HG03139 (cell line): Measurements from ENCODE around the gene CREB3L4.
A peak's percentile ranks its signal among the peaks of the same experiment; 100 is the strongest.

Experiments used
- ATAC-seq: cut with Tn5 transposase; IDR thresholded peaks from one replicate; pipeline ENCODE4 v1.9.1; 2021; ENCODE audit not compliant: unreplicated experiment

Gene CREB3L4

DNA sequence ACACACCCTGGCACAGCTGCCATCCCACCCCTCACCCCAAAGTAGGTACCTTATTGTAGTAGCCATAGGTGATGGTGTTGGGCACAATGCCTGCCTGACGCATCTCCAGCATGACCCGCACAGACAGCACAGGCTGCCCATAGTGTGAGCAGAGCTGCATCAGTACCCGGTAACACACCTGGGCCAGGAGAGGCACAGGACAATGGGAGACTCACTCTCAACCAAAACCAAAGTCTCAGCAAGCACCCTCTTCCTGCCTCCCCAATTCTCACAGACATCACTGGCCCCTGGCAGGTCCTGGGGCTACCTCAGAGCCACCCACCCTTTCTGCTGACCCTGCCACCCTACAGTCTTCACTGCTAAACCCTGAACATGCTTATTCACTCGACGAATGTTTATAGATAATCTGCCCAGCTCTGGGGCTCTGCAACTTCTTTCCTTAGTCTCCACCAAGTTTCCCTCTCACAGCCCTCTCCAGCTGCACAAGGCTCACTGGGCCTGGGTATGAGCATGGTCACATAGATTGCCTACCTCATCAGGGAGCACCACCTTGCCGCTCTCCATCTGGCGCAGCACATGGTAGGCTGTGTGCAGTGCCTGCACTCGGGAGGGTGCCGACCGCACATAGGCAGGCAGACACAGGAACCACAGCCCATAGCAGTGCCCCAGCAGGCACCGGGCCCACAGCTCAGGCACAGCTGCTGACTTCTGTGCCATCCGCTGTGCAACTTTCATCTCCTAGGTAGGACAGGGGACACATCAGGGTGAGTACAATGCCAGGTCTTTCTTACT is 31.5 kb upstream of the CREB3L4 start:
- no peak for ATAC-seq

DNA sequence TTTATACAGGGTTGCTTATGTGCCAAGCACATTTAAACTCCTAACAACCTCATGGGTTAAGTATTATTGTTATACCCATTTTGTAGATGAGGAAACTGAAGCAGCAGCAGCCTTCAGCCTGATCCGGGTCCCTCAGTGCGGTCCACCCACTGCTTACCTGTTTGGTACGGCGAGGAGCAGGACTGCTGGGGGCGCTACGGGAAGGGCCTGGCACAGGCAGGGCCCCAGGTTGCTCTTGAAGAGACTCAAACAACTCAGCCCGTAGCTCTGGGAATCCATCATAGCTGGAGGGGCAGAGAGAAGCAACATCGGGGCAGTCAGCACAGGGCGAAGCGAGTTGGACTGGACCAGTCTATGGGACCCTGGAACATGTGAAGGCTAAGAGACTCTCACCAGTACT is 30.4 kb upstream of the CREB3L4 start:
- no peak for ATAC-seq

DNA sequence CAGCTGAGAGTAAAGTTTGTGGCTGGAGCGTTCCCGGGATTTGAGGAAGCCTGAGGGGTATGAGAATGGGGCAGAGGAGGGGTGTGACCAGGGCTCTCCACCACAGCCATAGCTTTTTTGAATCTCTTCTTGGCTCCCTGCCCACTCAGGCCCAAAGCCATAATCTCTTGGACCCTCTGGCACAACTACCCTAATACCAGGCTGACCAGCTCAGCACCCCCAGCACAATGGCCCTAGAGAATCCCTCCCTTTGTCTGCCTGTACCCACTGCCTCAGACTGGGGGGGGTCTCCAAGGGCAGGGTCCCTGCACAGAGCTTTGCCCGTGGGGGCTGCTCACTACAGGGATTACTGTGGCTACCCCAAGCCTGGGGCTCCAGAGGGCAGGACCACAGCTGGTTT is 28.7 kb upstream of the CREB3L4 start:
- no peak for ATAC-seq

DNA sequence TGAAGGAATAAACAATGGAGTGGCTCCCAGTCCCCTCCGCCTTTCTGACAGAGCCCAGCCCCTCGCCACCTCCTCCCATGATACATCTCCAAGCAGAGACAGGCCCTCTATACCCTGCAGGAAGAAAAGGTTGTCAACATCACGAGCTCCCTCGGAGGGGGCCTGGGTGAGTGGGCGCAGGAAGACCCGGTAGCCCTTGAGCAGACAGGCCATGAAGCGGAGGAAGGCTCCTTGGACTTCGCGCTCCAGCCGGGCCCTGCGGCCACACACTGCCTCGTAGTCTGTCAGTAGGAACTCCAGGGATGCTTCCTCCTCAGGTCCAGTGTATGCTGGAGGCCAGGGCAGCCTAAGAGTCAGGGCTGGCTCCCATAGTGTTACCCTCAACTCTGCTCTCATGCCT is 28.2 kb upstream of the CREB3L4 start:
- ATAC-seq: no peak

DNA sequence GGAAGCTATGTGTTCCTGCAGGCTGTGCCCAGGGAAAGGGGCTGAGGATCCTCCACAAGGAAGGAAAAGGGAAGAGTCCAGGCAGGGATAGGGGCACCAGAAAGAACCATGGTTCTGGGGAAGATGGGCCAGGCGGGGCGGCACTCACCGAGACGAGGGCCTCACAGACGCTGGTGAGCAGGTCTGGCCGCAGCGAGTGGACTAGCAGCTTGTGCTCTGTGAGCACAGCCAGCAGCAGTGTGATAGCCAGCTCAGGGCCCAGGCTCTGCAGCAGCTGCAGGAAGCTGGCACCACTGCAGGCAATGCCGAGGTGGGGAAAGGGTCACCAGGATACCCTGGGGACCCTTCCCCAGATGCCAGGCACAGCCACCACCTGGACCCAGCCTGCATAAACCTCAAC is 26.9 kb upstream of the CREB3L4 start:
- no peak for ATAC-seq

DNA sequence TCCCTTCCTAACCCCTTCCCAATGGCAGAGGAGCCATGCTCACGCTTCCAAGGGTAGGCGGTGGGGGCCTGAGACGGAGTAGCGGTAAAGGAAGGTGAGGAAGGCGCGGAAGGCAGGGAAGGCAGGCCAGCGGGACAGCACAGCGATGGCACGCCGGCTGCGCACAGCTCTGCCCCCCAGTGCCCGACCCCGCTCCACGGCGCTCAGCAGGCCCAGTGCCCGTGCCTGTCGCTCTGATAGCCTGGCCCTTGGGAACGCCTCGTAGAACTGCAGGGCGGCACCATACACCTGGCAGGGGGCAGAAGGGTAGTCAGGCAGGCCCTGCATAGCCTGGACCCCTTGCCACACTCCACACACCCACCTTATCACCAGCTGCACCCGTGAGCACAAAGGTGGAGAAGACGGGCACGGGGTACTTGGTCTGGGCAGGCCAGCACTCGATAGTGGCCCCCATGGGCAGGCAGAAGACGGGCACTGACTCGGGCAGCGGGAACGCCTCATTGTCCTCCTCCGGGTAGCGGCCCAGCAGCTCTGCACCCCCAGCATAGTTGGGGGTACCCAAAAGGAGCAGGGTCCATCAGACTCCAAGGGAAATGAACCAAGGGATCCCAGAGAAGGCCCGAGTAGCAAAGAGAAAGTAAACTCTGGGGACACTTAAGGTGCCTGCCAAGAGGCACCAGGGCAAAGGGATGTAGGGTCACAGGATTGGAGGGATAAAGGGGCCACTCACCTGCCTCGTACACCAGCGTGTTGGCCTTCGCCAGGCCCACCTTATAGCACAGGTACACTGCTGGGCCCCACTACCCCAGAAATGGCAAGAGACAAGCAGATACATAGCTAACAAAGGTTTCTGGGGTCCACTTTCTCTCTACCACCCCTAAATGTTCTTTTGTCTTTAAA is 25.6 kb upstream of the CREB3L4 start:
- no peak for ATAC-seq

DNA sequence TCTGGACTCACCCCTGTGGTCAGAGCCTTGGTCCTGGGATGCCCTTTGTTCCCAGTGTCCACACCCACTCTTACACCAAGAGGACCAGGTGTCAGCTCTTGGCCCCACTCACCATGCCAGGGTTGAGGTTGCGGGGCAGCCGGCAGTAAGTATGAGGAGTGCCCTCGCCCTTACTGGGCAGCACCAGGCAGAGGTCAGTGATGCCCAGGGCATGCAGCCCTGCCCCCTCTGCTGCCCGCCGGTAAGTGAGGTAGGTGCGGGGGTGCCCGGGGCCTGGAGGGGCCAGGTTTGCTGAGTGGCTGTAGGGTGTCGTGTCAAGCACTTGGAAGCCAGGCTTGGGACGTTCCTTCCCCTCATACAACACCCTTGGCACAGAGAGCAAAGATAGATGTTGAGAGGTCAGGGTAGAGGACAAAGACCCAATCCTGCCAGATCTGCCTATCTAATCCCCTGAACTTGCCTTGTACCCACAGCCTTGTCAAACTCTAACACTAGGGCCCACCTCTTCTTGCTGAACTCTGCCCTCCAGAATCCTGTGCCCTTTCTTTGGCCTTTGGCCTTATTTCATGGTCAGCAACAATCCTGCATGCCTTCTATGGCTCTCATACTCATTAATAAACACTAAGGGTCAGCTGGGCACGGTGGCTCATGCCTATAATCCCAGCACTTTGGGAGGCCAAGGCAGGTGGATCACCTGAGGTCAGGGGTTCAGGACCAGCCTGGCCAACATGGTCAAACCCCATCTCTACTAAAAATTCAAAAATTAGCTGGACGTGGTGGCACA is 24.7 kb upstream of the CREB3L4 start:
- no peak for ATAC-seq

DNA sequence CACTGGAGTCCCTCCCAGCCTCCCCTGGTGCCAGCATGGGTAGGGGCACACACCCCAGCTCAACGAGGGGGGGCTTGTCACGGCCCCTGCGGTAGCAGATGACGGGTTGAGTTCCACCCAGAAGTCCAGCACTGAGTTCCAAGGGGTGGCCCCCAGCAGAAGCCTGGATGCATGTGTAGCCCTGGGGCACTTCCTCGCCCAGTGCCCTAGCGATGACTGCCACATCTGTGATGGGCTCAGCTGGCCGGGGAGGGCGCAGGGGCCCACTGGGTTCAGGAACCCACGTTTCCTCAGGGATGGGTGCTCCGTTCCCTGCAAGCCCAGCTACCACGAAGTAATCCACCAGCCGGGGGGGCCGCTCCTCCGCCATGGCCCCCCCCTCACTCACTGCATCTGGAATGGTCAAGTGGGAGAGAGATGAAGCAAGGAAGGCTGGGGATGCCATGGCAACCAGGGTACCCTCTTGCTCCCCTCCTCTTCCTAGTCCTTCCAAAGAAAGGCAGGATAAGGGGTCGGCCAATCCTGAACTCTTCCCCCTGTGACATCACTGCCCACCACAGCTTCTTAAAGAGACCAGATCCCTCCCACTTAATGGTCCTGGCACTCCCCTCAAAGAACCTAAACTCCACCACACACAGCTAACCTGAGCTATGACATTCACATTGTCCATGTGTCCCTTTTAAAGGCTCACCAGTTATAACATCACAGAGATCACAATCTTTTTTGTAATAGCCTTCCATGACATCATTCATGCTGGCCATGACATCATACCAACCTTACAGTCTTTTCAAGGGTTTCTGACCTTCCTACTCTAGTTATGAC is 23.5 kb upstream of the CREB3L4 start:
- ATAC-seq: no peak

DNA sequence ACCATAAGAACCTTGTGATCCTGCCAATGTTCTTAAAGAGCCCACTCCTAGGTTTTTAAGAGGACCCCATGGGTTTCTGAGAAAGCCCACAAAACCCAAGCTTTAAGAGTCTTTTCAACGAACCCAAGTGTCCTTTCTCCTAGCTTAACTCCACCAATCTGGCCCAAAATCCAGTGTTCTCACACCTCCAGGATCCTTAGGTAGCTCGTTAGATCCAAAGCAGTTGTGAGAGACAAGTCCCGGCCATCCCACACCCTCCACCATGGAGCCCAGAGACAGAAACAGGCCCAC is 22.9 kb upstream of the CREB3L4 start:
- ATAC-seq: no peak

DNA sequence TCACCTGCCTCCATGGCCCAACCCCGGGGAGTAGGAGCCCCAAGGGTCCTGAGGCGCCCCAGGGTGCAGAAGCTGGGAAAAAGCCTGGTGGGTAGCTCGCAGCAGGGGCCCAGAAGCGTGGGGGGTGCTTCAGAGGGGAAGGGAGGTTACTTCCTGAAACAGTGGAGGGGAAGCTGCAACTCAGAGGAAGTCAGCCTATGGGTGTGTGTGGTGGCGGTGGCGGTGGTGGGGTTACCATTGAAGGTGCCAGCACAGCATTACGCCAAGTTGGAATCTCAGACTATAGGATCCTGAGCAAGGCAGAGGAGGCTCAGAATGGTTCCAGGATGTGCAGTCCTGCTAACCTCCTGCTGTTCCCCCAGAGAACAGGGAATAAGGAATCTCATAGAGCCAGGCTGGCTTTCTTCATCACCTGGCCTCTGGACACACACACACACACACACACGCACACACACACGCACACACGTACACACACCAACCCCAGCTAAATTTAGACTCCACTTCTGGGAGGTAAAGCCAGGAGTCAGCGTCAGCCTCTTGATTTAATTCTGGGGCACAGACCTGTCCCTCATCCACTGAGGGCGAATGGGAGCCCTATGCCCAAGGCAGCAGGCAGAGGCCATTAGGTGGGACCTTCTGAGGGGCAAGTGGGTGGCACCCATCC is 22.4 kb upstream of the CREB3L4 start:
- no peak for ATAC-seq

DNA sequence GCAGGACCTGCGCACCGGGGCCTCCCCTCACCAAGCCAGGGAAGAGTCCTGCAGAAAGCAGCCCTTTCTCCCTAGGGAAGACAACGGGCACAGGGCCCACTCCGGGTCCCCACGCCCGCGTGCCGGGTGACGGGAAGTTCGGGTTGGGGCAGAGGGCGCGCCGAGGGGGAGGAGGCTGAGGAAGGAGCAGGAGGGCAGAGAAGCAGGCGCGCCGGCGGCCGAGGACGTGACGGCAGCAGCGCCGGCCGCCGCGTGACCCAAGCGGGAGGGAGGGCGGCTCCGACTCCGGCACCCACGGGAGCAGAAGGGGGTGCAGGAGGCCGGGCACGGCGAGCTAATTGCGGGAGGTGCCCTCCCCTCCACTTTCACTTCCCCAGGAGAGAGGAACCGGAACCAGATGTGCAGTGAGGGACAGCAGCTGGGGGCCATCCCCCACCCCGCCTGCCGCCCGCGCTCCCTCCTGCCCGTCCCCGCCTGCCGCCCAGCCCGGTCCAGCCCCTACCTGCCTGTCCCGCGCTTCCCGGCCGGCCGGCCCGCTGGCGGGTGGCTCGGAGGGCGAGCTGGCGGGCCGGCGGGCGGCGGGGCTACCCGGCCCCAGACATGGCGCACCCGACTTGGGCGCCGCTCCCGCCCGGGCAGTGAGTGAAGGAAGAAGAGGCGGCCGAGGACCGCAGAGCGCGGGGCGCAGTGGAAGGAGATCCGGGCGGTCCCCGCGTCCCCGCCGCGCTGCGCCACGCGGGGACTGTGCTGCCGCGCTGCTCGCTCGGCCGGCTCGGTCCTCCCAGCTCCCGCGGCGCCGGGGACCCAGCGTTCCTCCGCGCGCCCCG is 21.7 kb upstream of the CREB3L4 start:
- ATAC-seq: peak; percentile 52

DNA sequence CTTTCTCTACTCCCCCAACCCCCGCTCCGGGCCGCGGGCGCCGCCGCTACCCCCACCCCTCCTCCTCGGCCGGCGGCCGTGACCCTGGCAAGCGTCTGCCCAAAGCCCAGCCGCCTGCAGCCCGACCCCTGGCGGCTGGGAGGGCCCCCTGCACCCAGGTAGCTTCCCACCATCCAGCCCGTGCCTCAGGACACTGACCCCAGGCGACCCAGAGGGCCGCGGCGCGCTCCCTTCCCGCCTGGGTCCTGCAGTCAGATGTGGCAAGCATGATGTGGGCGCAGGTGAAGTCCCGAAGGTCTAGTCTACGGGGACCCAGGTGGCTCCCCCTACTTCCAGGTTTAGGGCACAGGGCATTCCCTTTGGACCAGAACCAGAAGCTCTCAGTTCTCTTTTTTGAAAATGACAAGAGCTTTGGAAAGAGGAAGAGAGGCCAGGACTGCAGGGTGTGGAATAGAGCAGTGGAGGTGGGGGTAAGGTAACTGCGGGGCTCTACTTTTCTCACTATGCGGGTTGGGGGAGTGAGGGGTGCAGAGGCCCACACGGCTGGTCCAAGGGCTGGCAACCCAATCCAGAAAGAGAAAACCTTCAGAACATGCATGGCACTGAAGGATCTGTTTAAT is 21.0 kb upstream of the CREB3L4 start, which contains the start of gene DENND4B:
DENND4B (minus strand) TSS at position 97 of the 620 bp plus-strand sequence. CDS start 2,344 bp downstream, outside the sequence.
- ATAC-seq: peak; percentile 48

DNA sequence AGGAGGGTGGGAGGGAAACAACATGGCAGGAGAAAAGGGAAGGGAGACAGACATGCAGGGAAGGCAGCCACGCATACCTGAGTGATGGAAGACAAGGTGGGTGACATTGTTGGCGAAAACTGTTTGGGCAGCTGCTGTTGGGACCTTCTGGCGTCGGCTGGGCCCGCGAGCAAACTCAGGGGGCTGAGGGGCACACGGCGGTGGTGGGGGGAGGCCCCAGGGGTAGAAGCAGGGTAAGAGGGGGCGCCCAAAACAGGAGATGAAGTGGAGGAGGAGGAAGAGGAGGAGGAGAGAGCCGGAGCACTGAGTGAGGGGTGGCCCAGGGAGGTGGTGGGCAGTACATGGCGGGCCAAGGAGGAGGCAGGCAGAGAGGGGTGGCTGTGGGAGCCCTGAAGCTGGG is 16.5 kb upstream of the CREB3L4 start:
- no peak for ATAC-seq

DNA sequence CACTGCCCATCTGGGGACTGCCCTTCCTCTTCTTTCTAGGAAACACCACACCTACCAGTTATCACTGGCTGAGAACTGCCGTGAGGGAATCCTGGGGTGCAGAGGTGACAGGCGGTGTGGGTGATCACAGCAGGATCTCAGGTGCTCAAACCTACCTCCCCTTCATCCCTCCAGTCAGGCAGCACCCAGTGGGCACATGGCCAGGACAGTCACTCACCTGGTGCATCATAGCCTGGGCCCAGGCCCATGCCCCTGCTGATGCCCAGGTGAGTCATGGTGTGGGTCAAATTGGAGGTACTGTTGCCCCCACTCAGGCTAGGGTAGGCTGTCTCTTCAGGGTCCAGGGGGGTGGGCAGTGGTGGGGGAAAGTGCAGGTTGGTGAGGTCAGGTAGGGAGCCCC is 15.9 kb upstream of the CREB3L4 start:
- ATAC-seq: no peak

DNA sequence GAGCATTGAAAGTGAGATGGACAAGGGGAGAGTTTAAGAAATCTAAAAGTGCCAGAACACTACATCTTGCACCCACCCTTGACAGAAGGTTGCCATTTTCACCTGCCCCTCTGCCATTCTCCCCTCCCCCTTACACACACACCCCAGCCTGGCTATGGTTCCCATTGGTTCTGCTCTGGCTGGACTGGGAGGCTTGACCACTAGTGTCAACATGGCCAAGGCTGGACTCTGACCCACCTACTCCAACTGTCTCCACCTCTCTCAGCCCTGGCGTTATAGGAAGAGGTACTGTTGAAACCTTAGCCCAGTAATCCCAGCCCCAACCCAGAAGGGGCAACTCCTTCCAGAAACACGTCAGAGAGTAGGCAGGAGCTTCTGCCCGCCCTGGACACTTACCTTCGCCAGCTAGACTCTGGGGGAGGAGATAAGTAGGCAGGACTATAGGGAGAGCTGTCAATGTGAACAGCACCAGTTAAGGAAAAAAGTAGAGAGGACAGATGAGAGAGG is 13.8 kb upstream of the CREB3L4 start:
- no peak for ATAC-seq

DNA sequence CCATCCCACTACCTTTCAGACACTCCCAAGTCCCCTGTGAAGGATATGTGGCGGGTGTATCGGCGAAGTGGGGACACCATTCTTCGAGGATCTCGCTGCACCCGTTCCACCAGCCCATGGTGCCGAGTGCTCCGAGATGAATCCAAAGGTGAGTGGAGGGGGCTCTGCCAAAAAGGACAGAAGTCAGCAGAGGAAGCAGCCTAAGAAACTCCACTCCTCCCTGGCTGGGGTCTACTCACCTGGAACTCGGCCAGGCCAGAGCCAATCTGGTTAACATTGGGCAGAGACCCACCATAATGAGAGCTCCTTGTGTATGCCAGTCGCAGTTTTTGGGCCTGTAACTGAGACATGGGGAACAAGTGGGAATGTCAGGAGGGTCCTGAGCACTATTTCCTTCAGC is 12.9 kb upstream of the CREB3L4 start:
- ATAC-seq: no peak

DNA sequence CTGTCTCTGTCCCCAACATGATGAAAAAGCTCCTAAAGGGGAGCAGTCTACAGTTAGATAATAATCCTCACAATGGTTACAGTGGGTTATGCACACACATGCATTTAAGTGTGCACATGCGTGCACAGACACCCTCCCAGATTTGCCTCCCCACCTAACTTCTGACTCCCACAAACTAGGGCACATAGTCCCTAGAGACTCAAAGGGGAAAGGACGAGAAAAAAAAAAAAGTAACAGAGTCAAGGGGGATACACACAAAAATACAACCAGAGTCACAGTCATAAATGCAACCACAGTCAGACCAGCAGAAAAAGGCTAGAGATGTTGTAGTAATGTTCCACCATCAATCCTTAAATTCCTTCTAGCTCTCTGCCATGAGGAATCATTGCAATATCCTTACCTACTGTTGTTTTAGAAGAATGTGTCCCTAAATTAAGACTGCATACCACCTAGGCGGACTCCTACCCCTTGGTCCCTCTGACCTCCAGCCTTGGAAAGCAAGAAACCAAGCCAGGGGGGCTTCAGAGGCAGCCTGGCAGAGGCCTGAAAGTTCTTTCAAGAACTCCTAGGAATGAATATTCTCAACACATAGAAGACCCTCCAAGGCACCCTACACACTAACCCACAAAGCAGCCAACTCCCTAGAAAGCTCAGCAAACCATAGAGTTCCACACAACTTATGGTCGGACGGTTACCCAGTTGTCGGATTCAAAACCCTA is 10.5 kb upstream of the CREB3L4 start:
- no peak for ATAC-seq

DNA sequence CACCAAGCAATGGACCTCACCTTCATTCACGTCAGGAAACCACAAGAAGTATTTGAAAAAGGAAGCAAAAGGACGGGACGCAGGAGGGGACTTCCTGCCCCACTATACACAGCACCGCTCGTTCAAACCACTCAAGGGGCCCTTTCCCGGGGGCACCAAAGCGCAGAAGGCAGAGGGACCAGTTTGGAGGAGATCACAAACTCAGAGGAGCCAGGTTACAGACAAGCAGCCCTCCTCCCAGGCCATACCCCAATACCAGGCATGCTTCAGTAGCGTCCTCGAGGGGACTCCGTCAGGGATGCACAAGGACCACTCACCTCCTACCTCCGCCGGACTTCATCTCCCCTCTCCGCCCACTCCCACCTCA is 10.0 kb upstream of the CREB3L4 start:
- ATAC-seq: peak; percentile 11
